Measurements from ENCODE around the gene CAMK2B. TPM values are rescaled to one million over a fixed set of nuclear protein-coding genes. Genes with fewer than 3 reads are reported as not detected.

The CAMK2B gene
- total RNA-seq, 1 experiment from 2014 or later = 0.31 TPM

DNA sequence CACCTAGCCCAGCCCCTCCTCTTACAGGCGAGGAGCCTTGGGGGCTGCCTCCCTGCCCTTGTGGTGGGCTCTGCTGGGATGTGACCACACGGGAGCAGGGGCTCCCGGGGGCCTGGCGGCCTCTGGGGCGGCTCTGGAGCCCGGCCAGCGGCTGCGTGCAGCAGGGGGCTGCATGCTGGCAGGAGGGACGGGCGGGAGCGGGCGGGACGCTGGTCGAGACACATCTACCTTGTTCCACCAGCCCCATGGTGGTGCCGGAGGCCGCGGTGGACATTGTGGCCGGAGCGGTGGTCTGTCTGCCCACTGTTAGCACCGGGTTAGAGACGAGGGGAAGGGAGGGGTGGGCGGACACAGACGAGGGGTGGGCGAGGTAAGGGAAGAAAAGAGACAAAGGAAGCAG is 86.0 kb downstream of the CAMK2B start:
- H3K36me3 ChIP-seq (replicated peaks; ENCODE audit: control insufficient read depth, insufficient read depth, low read length) = no peaks in the 10 kb centered on the region
- H3K27me3 ChIP-seq (ENCODE audit: control insufficient read depth, insufficient read depth, low read length) = no peaks in the 10 kb centered on the region
- H3K4me3 ChIP-seq (ENCODE audit: insufficient read depth, low read depth, low read length) = no peak overlapping the region
- no peak for DNase-seq

DNA sequence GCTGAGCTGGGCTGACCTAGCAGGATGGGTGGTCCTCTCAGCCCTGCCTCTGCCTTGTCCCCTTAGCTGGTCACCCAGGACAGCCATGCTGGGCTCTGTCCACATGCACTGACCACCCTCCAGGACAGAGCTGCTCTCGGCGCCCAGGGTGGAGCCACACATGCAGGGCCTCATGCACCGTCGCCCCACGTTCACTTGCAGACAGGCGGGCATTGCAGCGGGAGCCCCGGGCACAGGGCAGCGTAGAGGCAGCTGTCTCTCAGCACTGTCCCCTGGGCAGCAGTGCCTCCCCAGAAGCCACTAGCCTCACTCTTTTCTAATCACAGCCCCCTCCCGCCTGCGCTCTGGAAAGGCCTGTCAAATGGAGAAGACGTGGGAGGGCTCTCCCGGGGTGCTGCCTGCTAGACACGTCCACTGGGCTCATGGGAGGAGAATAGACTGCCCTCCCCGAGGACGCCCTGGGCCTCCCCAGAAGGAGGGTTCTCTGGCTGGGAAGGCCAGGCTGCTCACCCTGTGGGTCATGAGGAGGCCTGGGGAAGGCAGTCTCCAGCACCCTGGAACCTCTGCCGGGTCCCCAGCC is 87.2 kb downstream of the CAMK2B start:
- no peaks in the 10 kb centered on the region for H3K36me3 ChIP-seq (replicated peaks; ENCODE audit: control insufficient read depth, insufficient read depth, low read length)
- H3K27me3 ChIP-seq (ENCODE audit: control insufficient read depth, insufficient read depth, low read length) = no peaks in the 10 kb centered on the region
- DNase-seq = no peak
- H3K4me3 ChIP-seq (ENCODE audit: insufficient read depth, low read depth, low read length) = no peak overlapping the region

DNA sequence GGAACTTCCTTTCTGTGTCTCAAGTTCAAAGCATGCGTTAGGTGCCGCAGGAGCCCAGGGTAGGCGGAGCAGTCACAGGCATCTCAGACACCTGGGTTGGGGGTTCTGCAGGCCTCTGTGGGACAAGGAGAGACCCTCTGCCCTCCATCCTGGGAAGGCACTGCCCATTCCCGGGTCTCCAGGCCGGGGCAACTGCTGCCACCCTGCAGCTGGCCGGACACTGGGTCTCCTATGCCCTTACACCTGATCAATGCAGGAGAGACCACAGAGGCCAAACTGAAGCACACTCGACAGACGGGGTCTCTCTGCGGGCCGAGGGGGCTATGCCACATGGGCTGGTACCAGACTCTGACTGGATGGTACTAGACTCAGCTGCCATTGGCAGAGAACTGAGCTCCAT is 87.7 kb downstream of the CAMK2B start:
- Histone ChIP-seq H3K27me3 (ENCODE audit: control insufficient read depth, insufficient read depth, low read length) (no peaks in the 10 kb centered on the region), H3K36me3 (replicated peaks; ENCODE audit: control insufficient read depth, insufficient read depth, low read length) (no peaks in the 10 kb centered on the region), H3K4me3 (ENCODE audit: insufficient read depth, low read depth, low read length) (no peak overlapping the region)
- DNase-seq = no peak

DNA sequence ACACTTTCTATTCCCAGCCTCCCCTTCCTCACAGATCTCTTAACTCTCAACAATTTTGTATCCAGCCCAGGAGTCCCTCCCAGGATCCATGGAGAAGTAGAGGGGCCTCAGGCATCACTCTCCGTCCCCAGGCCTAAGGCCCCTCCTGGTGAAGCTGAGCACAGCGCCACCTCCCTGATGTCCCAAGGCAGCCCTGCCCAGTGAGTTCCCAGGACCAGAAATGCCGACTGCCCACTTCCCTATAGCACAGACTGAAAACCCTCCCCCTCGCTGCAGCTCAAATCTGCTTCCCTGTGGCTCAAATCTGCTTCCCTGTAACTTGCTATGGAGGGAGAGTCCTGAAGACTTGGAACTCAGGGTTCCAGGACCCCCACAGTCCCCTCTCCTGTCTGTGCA is 89.1 kb downstream of the CAMK2B start:
- no peak overlapping the region for H3K4me3 ChIP-seq (ENCODE audit: insufficient read depth, low read depth, low read length)
- peak; percentile 85 for DNase-seq
- no peaks in the 10 kb centered on the region for H3K36me3 ChIP-seq (replicated peaks; ENCODE audit: control insufficient read depth, insufficient read depth, low read length)
- H3K27me3 ChIP-seq (ENCODE audit: control insufficient read depth, insufficient read depth, low read length) = no peaks in the 10 kb centered on the region

DNA sequence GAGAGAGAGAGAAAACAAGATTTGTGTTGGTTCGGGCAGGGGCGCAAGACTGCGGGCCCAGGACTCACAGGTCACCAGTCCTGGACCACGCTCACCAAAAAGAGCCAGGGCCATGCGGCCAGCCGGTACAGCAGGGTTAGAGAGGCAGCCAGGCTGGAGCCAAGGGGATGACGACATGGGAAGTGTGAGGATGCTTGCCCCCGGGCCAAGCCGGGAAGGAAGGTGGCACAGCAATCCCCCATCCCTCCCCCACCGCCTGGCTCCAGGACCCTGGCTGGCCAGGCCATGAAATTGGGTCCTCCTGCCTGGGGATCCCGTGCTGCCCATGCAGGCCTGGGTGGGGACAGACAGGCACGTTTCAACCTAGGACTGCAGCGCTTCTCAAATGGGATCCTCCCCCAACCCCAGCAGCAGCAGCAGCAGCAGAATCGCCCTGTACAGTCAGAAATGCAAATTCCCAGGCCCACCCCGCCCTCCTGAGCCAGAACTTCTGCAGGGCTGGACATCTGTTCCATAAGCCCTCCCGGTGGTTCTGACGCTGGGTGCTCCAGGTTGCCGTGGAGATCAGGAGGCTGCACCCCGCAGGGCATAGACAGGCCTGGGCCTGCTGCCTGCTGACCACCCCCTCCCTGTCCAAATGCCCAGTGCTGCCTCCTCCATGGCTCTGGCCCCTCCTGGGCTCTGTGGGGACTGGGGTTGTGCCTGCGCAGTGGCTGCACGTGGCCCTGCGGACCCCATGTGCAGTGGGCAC is 89.6 kb downstream of the CAMK2B start:
- no peaks in the 10 kb centered on the region for H3K36me3 ChIP-seq (replicated peaks; ENCODE audit: control insufficient read depth, insufficient read depth, low read length)
- no peaks in the 10 kb centered on the region for H3K27me3 ChIP-seq (ENCODE audit: control insufficient read depth, insufficient read depth, low read length)
- H3K4me3 ChIP-seq (ENCODE audit: insufficient read depth, low read depth, low read length) = no peak overlapping the region
- no peak for DNase-seq

DNA sequence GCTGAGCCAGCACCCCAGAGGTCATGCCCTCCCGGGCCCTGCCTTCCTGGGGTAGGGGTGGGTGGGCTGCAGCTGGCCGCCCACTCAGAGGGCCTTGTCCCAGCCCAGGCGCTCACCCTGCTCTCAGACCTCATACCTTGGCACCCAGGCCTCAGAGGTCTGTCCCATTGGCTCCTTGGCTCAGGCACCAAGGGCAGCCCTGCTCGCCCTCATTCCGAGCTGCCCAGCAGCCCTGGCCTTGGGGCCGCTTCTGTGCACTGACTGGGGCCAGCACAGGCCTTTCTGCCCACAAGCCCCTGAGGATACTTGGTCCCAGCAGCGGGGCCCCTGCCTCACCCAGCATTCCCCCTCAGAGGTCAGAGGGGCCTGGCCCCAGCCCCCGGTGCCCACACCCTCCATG is 90.3 kb downstream of the CAMK2B start:
- no peak for DNase-seq
- no peaks in the 10 kb centered on the region for H3K36me3 ChIP-seq (replicated peaks; ENCODE audit: control insufficient read depth, insufficient read depth, low read length)
- no peak overlapping the region for H3K4me3 ChIP-seq (ENCODE audit: insufficient read depth, low read depth, low read length)
- no peaks in the 10 kb centered on the region for H3K27me3 ChIP-seq (ENCODE audit: control insufficient read depth, insufficient read depth, low read length)

DNA sequence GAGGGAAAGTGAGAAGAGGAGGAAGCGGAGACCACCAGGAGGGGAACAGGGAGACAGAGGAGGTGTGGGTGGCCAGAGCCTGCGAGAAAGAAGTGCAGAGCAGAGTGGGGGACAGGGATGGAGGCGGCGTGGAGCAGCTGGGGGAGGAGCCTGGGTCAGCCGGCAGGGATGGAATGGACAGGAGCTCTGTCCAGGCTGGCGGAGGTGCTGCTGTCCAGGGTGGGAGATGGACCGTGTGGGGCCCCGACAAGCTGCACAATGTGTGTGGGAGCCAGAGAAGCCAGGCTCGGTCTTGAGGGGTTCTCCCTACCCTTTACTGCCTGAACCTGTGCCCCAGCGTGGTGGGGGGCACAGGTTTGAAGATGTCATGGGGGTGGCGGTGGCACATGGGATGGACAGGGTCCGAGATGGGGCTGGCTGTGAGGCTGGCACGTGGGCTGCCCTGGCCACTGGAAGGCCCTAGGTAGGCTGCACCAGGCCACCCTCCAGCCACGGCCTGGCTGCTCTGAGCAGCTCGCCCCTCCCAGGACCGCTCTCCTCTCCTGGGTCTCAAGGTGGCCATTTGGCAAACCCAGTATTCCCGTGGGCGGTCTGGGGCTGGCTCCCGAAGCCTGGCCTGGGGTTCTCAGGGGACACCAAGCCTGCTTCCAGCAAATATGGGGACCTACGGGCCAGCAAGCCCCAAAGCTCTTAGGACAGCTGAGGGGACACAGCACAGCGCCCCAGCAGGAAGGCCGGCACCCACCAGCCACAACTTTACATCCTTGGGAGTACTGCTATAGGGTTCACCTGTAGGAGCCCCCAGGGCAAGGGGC is 92.3 kb downstream of the CAMK2B start:
- no peaks in the 10 kb centered on the region for H3K36me3 ChIP-seq (replicated peaks; ENCODE audit: control insufficient read depth, insufficient read depth, low read length)
- no peak for DNase-seq
- H3K4me3 ChIP-seq (ENCODE audit: insufficient read depth, low read depth, low read length) = no peak overlapping the region
- H3K27me3 ChIP-seq (ENCODE audit: control insufficient read depth, insufficient read depth, low read length) = no peaks in the 10 kb centered on the region

DNA sequence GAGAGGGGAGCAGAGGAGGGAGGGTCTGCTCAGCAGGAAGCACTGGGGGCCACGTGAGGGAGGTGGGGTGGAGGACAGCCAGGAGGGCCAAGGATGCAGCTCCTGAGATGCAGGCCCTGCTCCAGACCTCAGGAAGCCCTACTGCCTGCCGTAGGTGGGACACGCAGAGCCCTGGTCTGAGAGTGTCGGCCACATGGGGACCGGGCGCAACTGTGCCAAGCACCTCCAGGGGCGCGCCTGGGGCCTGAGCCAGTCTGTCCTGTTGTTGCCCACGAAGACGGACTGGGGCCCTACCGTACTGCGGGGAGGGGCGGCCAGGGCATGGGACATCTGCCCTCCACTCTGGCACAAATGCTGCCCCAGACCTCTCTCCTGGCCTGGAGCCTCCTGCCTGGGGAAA is 93.0 kb downstream of the CAMK2B start:
- no peak for DNase-seq

DNA sequence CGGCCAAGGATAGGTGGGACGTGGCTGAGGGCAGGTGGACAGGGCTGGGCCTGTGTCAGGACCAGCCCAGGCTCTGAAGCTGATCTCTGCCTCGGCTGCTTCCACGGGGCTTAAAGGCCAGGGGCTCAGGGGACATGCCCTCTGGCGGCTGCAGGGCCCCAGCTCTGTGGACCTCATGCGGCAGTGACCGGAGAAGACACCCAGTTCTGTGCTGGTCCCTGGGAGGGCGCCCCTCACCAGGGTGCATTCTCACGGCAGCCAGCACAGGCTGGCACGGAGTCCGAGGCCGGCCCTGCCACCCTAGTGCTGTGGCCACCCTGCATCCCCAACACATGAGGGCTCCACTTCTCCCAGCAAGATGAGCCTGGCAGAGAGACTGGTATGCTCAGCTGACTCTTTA is 94.3 kb downstream of the CAMK2B start:
- no peaks in the 10 kb centered on the region for H3K27me3 ChIP-seq (ENCODE audit: control insufficient read depth, insufficient read depth, low read length)
- H3K4me3 ChIP-seq (ENCODE audit: insufficient read depth, low read depth, low read length) = no peak overlapping the region
- H3K36me3 ChIP-seq (replicated peaks; ENCODE audit: control insufficient read depth, insufficient read depth, low read length) = no peaks in the 10 kb centered on the region
- no peak for DNase-seq

More for the DNA sequence above, 93.0 kb downstream of the CAMK2B start:
- no peaks in the 10 kb centered on the region for H3K27me3 ChIP-seq (ENCODE audit: control insufficient read depth, insufficient read depth, low read length)
- no peak overlapping the region for H3K4me3 ChIP-seq (ENCODE audit: insufficient read depth, low read depth, low read length)
- no peaks in the 10 kb centered on the region for H3K36me3 ChIP-seq (replicated peaks; ENCODE audit: control insufficient read depth, insufficient read depth, low read length)

DNA sequence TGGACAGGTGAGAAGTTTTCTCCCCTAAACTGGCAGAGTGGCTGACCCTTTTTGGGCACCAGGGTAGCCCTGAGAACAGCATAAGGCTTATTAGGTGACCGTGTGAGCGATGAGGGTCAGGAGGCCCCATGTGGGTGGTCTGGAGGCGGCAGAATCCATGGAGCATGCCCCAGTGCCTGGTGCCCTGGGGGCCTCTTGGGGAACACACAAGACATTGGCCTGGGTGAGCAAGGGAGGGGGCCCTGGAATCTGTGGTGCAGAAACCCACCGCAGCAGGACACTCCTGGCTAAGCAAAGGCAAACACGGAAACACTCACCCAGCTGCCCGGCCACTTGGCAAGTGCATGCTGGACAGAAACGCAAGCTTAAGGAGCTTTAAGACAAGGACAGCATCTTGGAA is 95.1 kb downstream of the CAMK2B start:
- DNase-seq = no peak
- Histone ChIP-seq H3K36me3 (replicated peaks; ENCODE audit: control insufficient read depth, insufficient read depth, low read length) (no peaks in the 10 kb centered on the region), H3K27me3 (ENCODE audit: control insufficient read depth, insufficient read depth, low read length) (no peaks in the 10 kb centered on the region), H3K4me3 (ENCODE audit: insufficient read depth, low read depth, low read length) (no peak overlapping the region)

DNA sequence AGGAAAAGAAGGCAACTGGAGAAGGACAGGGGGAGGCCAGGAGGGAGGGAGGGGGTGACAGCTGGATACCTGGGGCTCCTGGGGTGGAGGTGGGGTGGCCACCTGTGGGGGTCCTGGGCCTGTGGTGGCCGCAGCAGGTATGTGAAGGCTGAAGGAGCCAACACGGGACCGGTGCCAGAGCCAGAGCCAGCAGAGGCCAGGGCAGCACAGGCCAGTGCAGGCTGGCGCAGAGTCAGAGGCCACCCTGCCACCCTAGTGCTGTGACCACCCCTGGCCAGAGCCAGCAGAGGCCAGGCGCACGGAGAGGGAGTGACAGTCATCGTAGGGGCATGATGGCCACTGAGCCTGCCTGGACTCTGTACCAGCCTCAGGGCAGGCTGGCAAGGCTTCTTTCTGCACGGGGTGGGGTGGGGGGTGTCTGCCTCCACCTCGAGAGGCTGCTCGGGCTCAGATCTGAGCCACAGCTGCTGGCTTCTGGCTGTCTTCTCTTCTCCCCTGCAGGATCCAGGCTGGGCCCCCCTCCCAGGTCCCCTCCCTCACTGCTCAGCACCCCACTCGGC is 95.8 kb downstream of the CAMK2B start:
- Histone ChIP-seq H3K36me3 (replicated peaks; ENCODE audit: control insufficient read depth, insufficient read depth, low read length) (no peaks in the 10 kb centered on the region), H3K27me3 (ENCODE audit: control insufficient read depth, insufficient read depth, low read length) (no peaks in the 10 kb centered on the region), H3K4me3 (ENCODE audit: insufficient read depth, low read depth, low read length) (no peak overlapping the region)
- DNase-seq = no peak

DNA sequence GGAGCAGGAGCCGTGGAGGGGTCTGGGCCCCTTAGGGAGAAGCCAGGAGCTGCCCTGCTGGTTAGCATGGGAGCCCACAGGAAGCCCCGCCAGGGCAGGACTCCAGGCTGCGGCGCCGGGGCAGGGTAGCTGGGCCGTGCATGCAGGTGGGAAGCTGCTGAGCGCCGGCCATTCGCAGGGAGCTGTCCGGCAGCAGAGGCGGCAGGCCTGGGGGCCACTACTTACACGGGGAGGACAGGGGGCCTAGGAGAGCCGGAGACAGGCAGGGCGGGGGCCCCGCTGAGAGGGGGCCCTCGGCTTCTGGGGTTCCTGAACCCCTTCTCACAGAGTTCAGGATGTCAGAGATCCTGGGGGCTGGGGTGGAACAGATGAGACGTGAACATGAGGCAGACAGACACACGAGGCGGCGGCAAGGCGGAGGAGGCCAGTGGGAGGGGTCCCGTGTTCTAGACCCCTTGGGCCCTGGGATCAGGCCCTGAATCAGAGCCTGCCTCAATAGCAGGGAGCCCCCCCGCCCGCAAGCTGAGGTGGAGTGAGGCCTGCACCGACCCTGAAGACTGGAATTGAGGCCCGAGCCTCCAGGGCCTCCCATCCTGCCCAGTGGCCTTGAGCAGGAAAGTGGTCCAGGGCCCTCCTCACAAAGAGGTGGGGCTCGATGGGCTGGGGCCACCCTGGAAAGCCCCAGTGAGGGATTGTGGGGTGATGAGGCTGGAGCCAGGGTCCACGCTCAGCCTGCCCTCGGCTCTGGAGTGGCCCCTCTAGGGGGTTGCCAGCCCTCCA is 96.6 kb downstream of the CAMK2B start:
- no peaks in the 10 kb centered on the region for H3K27me3 ChIP-seq (ENCODE audit: control insufficient read depth, insufficient read depth, low read length)
- DNase-seq = no peak
- H3K36me3 ChIP-seq (replicated peaks; ENCODE audit: control insufficient read depth, insufficient read depth, low read length) = no peaks in the 10 kb centered on the region

DNA sequence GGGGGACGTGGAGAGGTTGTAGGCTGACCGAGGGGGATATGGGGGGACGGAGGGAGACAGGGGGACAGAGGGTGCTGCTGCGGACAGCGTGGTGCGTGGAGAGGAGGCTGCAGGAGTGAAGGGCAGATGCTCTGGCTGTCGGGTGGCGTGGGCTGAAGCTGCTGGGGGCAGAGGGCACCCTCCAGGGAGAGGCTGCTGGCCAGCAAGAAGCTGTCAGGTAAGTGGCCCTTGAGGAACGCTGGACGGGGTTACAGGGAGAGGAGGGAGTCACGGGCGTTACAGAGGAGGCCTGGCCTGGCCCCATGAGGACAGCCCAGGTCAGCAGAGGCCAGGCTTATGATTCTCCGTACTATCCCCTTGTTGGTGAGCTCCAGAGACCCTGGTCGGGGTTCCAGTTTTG is 97.5 kb downstream of the CAMK2B start:
- Histone ChIP-seq H3K4me3 (ENCODE audit: insufficient read depth, low read depth, low read length) (no peak overlapping the region), H3K36me3 (replicated peaks; ENCODE audit: control insufficient read depth, insufficient read depth, low read length) (no peaks in the 10 kb centered on the region), H3K27me3 (ENCODE audit: control insufficient read depth, insufficient read depth, low read length) (no peaks in the 10 kb centered on the region)
- DNase-seq = no peak

More for the DNA sequence above, 96.6 kb downstream of the CAMK2B start:
- H3K4me3 ChIP-seq (ENCODE audit: insufficient read depth, low read depth, low read length) = no peak overlapping the region

DNA sequence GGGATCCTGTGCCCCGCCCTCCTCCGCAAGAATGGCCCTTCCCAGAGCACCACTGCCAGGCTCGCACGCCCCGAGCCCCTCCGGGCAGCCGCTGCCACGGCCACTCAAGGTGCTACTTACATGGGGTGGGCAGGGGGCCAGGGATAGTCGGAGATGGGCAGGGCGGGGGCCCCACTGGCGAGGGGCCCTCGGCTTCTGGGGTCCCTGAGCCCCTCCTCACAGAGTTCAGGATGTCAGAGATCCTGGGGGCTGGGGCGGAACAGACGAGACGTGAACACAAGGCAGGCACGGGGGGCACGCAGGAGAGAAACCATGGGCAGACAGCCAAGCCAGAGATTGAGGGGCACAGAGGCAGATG is 99.0 kb downstream of the CAMK2B start:
- DNase-seq = no peak
- no peaks in the 10 kb centered on the region for H3K36me3 ChIP-seq (replicated peaks; ENCODE audit: control insufficient read depth, insufficient read depth, low read length)
- H3K27me3 ChIP-seq (ENCODE audit: control insufficient read depth, insufficient read depth, low read length) = no peaks in the 10 kb centered on the region
- no peak overlapping the region for H3K4me3 ChIP-seq (ENCODE audit: insufficient read depth, low read depth, low read length)

Measured in H7 (cell line).